ENCODE measurements around the gene ZNF761.
A peak's percentile ranks its signal among the peaks of the same experiment; 100 is the strongest.
"Not testable (repeated sequence)": the region's sequence is repeated elsewhere in the genome, so short reads cannot be mapped to it uniquely, and the experiment has no call there.

Gene ZNF761

DNA sequence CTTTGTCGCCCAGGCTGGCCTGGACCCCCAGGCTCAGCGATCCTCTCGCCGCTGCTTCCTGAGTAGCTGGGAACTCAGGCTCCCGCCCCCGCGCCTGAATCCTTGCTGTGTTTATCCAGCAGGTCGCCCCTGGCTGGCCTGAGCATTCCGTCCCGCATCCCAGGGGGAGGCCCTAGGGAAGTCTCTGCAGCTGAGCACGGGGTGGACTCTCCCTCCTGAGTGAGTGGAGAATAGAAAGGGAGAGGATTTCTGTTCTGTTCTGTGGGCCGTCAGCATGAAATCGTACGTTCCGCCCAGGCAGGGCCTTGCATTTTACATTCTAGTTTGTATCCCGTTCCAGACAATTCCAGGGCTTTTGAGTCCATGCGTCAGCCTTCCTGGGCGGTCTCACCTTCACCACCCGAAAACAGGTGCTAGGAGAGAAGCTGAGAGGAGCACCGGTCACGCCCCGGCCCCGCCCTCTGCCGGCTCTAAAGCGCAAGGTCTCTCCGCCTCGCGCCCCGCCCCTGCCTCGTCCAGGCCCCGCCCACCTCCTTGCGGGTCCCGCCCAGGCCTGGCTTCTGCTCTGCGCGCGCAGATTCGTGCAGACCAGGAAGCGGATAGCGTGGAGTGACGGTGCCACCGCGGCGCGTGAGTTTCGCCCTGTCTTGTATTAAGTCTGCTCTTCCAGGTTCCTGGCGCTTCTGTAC is at the start of gene ZNF761:
ZNF761 (plus strand) TSS at position 586 of the 689 bp plus-strand sequence. CDS start 15,285 bp downstream, outside the sequence.
- DNase-seq (ENCODE audit: low read depth) = peak; percentile 90

DNA sequence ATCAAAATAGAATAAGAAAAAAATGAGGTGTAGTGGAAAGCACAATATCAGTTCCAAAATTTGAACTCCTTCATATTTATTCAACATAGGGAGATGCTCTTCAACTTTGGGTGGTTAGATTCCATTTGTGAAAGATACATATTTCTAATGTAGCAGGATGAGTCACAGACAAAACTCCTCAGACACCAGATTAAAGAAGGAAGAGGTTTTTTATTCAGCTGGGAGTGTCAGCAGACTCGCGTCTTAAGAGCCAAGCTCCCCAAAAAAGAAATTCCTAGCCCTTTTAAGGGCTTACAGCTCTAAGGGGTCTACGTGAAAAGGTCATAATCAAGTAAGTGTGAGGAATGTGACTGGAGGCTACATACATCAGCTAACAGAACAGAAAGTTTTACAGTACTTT is 43.6 kb upstream of the ZNF761 start:
- no peak for DNase-seq (ENCODE audit: low read depth)

DNA sequence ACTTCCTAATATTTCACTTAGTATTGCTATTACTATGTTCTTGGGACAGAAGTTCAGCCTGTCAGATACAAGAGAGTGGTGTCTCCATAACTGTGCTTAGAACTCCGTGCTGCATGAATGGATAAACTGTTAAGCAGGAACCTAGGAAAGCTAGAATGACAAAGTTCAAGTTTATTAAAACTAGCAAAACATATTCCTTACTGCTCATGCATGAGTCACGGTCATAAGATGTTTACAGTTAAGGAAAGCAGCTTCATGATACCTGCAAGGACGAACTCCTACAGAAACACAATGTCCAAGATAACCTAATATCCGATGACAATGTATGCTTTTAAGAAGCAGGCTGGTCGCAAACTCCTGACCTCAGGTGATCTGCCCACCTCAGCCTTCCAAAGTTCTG is 42.9 kb upstream of the ZNF761 start:
- DNase-seq (ENCODE audit: low read depth) = no peak

DNA sequence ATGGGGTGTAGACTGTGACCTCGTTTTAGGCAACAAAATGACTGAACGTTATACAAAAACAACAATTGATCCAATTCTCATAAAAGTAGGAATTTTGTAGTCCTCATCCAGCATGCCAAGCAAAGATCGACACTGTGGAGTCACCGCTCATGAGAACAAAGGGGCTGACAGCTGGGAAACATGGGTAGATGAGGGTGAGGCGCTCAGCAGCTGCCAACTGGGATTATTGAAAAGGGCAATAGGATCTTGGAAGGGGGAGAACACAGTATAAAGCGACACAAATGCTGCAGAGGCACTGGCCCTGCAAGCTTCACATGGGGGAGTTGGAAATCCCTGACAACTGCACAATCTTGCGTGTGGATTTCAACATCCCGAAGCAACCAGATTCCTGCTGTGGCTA is 42.2 kb upstream of the ZNF761 start:
- no peak for DNase-seq (ENCODE audit: low read depth)

DNA sequence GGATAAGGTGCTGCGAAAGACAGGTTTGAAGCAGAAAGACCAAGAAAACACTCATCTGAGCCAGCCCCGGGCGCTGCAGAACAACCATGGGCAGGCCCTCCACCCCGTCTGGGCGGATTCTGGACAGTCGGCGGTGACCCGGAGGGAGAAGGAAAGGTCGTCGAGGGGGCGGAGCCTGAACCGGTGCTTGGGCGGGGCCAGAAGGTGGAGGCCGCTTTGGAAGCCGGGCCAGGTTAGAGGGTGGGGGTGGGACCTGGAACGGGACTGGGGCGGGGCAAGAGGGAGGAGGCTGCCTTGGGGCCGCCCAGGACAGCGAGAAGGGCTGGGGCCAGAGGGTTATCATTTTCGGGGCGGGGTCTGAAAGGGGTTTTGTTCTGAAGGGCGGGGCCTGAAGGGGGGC is 41.8 kb upstream of the ZNF761 start:
- no peak for DNase-seq (ENCODE audit: low read depth)

DNA sequence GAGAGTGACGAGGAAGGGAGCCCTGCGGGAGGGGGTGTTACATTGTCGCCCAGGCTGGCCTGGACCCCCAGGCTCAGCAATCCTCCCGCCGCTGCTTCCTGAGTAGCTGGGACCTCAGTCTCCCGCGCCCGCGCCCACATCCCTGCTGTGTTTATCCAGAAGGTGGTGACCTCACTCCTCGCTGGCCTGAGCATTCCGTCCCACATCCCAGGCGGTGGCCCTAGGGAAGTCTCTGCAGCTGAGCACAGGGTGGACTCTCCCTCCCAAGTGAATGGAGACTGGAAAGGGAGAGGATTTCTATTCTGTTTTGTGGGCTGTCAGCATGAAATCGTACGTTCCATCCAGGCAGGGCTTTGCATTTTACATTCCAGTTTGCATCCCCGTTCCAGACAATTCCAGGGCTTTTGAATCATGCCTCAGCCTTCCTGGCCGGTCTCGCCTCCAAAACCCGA is 37.2 kb upstream of the ZNF761 start:
- no peak for DNase-seq (ENCODE audit: low read depth)

DNA sequence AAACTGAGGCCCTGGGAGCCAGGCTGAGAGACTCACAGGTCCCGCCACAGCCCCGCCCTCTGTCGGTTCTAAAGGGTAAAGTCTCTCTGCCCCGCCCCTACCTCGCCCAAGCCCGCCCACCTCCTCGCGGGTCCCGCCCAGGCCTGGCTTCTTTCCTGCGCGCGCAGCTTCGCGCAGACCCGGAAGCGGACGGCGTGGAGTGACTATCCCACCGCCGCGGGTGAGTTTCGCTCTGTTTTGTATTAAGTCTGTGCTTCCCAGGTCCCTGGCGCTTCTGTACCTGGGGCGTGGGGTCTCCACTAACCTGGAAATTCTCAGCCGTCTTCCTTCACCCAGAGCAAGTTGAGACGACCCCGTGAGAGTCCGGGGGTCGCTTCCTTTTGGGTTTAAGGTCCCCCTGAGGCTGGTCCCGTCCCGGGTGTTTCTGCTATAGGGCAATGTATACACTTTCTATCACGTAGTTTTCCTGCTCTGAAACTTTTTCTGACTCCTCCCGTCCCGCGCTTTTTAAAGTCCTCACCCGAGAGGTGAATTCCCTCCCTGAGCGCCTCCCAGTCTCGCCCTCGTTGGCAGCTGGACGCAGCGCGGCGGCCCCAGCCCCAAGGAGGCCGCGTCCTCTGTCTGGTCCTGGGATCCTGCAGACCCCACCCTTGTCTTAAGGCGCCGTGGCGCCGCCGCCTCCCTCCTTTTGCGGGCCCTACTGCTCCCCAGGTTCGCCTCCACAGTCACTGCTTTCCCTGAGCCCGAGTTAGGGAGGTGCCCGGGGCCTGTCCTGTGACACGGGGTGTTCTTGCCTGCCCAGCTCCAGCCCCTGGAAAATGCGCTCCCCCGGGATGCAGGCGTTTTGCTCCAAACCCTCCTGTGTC is 36.6 kb upstream of the ZNF761 start, which contains the start of gene ZNF765:
ZNF765 (plus strand) TSS at position 176 of the 866 bp plus-strand sequence. CDS start 2,867 bp downstream, outside the sequence.
- peak; percentile 85 for DNase-seq (ENCODE audit: low read depth)

DNA sequence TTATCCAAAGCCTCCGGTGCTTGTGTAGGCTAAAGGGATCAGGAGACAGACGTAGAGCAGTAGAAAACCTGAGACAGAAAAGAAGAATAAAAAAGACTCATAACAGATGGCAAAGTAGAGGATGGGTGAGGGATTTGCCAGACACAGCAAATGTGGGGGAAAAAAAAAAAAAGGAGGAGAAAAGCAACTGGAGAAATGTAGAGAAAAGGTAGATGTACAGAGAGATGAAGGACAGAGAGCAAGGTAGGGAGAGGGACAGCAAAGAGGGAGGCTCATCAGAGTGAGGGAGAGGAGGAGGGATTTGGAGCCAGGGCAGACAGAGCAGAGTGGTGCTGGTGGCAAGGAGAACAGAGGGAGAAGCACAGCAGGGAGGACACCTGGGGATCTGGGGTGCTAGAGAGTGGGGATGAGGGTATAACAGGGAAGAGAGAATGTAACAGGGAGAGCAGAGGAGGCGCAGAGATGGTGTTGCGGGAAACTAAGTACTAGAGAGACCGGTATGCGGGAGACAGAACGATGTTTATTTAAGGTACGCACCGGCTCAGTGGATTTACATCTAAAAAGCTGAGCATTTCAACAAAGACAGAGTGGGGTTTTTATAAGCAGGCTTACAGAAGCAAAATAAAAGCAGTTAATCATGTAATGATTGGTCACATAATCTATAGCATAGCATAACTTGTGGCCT is 35.8 kb upstream of the ZNF761 start:
- not testable (repeated sequence) for DNase-seq (ENCODE audit: low read depth)

DNA sequence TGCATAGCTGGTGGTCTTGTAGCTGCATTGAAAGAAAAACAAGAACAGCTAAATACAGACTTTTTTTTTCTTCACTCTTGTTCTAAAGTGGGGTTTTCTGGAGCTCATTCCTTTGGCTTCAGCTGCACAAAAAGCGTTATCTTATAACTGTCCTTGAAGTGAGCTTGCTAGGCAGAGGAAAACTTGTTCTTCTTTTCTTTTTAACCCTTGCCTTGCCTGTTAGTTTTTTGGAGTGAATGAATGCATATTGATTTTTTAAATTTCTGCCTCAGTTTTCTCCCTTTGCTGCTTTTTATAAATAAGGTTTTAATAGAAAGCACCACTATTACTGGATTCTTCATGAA is 35.3 kb upstream of the ZNF761 start:
- DNase-seq (ENCODE audit: low read depth) = no peak

DNA sequence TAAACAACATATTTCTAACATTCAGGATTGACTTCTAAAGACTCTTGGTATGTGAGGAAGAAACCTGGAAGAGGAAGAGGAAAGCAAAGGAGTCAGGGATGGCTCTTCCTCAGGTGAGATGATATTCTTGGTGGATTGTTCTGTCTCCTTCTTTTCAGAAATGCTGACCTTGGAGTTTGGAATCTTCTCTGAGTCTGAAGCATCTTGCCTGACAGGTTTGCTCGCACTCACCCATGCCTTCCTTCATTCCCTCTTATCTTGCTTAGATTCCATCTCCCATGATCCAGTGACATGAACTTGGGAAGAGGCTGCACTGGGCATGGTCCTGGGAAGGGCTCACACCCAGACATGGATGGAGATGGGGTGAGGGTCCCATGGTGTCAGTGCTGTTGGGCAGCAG is 33.9 kb upstream of the ZNF761 start:
- DNase-seq (ENCODE audit: low read depth) = not testable (repeated sequence)

DNA sequence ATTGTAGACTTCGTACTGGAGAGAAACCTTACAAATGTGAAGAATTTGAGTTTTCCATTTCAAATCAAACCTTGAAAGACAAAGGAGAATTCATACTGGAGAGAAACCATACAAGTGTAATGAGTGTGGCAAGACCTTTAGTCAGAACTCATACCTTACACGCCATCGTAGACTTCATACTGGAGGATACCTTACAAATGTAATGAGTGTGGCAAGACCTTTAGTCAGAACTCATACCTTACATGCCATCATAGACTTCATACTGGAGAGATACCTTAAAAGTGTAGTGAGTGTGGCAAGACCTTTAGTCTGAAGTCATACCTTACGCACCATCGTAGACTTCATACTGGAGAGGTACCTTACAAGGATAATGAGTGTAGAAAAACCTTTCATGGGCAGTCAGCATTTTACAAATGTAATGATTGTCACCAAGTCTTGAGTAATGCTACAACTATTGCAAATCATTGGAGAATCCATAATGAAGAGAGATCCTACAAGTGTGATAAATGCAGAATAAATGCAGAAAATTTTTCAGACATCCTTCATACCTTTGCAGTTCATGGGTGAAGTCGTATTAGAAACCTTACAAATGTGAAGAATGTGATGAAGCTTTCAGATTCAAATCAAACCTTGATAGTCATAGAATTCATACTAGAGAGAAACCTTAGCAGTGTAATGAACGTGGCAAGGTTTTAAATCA is 22.1 kb upstream of the ZNF761 start:
- no peak for DNase-seq (ENCODE audit: low read depth)

DNA sequence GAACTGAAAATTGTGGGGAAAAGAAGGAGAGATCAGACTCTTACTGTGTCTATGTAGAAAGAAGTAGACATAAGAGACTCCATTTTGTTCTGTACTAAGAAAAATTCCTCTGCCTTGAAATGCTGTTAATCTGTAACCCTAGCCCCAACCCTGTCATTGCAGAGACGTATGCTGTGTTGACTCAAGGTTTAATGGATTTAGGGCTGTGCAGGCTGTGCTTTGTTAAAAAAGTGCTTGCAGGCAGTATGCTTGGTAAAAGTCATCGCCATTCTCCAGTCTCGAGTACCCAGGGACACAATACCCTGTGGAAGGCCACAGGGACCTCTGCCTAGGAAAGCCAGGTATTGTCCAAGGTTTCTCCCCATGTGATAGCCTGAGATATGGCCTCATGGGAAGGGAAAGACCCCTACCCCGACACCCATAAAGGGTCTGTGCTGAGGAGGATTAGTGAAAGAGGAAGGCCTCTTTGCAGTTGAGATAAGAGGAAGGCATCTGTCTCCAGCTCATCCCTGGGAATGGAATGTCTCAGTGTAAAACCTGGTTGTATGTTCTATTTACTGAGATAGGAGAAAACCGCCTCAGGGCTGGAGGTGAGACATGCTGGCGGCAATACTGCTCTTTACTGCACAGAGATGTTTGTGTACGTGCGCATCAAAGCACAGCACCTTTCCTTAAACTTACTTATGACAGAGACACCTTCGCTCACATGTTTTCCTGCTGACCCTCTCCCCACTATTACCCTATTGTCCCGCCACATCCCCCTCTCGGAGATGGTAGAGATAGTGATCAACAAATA is 11.1 kb upstream of the ZNF761 start:
- DNase-seq (ENCODE audit: low read depth) = not testable (repeated sequence)

DNA sequence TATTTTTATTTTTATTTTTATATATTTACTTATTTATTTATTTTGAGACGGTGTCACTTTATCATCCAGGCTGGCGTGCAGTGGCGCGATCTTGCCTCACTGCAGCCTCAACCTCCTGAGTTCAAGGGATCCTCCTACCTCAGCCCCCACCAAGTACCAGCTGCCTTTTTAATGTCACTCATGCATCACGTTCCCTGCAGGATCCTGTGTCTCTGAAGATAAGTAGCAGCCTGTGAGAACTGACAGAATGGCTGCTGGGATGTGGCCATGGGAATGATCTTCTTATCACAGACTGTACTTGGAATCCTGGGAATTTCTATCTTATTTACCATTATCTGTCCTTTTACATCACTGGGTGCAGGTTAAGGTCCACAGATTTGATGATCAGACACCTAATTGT is 9.2 kb upstream of the ZNF761 start:
- DNase-seq (ENCODE audit: low read depth) = no peak

DNA sequence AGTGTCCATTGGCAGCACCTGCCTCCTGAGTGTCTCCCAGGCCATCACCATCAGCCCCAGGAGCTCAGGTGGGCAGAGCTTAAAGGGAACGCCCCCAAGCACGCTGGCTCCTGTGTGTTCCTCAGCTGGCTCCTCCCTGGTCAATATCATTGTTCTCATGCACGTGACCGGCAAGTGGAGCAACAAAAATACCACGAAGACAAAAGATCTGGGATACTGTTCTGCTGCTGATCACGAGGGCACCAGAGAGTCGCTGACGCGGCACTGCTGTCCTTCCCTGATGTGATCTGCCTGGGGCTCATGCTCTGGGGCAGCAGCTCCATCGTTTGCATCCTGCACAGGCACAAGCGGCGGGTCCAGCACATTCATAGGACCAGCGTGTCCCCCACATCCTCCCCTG is 8.7 kb upstream of the ZNF761 start:
- DNase-seq (ENCODE audit: low read depth) = not testable (repeated sequence)

DNA sequence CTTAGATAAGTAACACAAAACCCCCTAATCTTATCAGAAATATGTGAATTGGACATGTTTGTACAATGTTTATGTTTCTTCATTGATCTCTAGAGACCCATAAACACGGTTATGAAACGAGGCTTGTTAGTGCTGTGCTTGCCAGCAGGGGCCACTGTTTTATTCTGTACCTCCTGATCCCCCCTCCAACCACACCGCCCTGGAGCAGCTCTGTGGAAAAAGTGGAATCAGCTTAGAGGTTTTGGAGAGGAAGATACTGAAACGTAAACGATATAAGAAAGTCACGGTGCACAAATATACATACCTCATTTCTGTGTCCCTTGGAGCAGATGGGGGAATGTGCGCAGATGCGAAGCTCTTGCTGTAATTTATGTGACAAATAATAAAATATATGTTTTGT is 8.1 kb upstream of the ZNF761 start:
- not testable (repeated sequence) for DNase-seq (ENCODE audit: low read depth)

DNA sequence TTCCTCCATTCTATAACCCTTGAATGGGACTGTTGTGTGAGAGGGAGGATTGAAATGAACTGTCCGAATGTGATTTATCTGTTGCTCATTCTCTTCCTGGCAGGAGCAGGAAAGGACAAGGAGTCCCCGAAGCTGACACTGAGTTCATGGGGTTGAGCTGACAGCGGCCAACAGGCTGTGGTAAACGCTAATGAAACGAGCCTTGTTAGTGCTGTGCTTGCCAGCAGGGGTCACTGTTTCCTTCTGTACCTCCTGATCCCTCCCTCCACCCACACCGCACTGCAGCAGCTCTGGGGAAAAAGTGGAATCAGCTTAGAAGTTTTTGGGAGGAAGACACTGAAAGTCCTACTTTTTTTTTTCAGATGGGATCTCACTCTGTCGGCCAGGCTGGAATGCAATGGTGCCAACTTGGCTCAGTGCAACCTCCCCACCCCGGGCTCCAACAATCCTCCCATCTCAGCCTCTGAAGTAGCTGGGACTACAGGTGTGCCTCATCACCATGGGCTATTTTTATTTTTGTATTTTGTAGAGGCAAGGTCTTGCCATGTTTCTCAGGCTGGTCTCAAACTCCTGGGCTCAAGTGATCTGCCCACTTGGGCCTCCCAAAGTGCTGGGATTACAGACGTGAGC is 6.7 kb upstream of the ZNF761 start:
- DNase-seq (ENCODE audit: low read depth) = peak; percentile 14

DNA sequence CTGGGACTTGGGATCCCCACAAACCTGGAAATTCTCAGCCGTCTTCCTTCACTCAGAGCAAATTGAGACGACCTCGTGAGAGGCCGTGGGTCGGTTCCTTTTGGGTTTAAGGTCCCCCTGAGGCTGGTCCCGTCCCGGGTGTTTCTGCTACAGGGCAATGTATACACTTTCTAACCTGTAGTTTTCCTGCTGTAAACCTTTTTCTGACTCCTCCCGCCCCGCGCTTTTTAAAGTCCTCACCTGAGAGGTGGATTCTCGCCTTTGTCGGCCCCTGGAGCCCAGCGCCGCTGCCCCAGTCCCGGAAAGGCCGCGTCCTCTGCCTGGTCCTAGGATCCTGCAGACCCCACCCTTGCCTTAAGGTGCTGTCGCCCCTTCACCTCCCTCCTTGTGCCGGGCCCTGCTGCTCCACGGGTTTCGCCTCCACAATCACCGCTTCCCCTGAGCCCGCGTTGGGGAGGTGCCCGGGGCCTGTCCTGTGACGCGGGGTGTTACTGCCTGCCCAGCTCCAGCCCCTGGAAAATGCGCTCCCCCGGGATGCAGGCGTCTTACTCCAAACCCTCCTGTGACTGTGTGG is 391 bp downstream of the ZNF761 start:
- DNase-seq (ENCODE audit: low read depth) = peak; percentile 0

DNA sequence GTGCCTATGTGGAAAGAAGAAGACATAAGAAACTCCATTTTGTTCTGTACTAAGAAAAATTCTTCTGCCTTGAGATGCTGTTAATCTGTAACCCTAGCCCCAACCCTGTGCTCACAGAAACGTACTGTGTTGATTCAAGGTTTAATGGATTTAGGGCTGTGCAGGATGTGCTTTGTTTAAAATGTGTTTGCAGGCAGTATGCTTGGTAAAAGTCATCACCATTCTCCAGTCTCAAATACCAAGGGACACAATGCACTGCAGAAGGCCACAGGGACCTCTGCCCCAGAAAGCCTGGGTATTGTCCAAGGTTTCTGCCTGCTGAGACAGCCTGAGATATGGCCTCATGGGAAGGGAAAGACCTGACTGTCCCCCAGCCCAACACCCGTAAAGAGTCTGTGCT is 12.0 kb downstream of the ZNF761 start:
- DNase-seq (ENCODE audit: low read depth) = not testable (repeated sequence)

DNA sequence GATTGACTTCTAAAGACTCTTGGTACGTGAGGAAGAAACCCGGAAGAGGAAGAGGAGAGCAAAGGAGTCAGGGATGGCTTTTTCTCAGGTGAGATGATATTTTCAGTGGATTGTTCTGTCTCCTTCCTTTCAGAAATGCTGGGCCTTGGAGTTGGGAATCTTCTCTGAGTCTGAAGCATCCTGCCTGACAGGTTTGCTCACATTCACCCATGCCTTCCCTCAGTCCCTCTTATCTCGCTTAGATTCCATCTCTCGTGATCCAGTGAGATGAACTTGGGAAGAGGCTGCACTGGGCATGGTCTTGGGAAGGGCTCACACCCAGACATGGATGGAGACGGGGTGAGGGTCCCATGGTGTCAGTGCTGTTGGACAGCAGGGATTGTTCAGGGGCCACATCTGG is 15.4 kb downstream of the ZNF761 start:
- not testable (repeated sequence) for DNase-seq (ENCODE audit: low read depth)

DNA sequence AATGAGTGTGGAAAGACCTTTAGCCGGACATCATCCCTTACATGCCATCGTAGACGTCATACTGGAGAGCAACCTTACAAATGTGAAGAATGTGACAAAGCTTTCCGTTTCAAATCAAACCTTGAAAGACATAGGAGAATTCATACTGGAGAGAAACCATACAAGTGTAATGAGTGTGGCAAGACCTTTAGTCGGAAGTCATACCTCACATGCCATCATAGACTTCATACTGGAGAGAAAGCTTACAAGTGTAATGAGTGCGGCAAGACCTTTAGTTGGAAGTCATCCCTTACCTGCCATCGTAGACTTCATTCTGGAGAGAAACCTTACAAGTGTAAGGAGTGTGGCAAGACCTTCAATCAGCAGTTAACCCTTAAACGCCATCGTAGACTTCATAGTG is 24.0 kb downstream of the ZNF761 start:
- no peak for DNase-seq (ENCODE audit: low read depth)

Measured in T-helper 22 cell (primary cell).